Keratinocyte (primary cell): ENCODE measurements around the gene GREB1. TPM values are rescaled to one million over a fixed set of nuclear protein-coding genes. Genes with fewer than 3 reads are reported as not detected.

ENCODE experiments used
- DNase-seq: peaks from one replicate; pipeline ENCODE4 v3.0.0-alpha.2; 2011; ENCODE audit warnings: low read depth, missing footprints, low spot score
- FAIRE-seq: peaks from 2 replicates; lab custom pipeline; 2011; peaks lifted over from hg19 to GRCh38; lab: Jason Lieb, UNC
- H2AFZ ChIP-seq: 2 replicates; pipeline ENCODE4 v1.6.0; 2012; ENCODE audit warnings: low read length, control low read depth, inconsistent platforms; ENCODE audit not compliant: control insufficient read depth
- H3K27ac ChIP-seq: 2 replicates; pipeline ENCODE4 v1.5.1; 2011; ENCODE audit warnings: low read length; ENCODE audit not compliant: control insufficient read depth, insufficient read depth
- H3K27me3 ChIP-seq: 3 replicates; pipeline ENCODE4 v1.6.0; 2011; ENCODE audit warnings: low read length; ENCODE audit not compliant: control insufficient read depth, insufficient read depth; ENCODE audit errors: extremely low read depth
- H3K36me3 ChIP-seq, 2 experiments: 2 replicates in 1 of 2; 3 replicates in 1 of 2; pipeline ENCODE4 v1.5.1; 2011; ENCODE audit warnings: low read length in 2 of 2, mild to moderate bottlenecking in 1 of 2; ENCODE audit not compliant: control insufficient read depth in 2 of 2, insufficient read depth in 2 of 2; ENCODE audit errors: extremely low read depth in 1 of 2
- H3K4me1 ChIP-seq: 3 replicates; pipeline ENCODE4 v1.5.1; 2011; ENCODE audit warnings: low read length; ENCODE audit not compliant: control insufficient read depth, insufficient read depth; ENCODE audit errors: extremely low read depth
- H3K4me2 ChIP-seq: 3 replicates; pipeline ENCODE4 v1.6.0; 2011; ENCODE audit warnings: low read depth, low read length; ENCODE audit not compliant: control insufficient read depth, insufficient read depth; ENCODE audit errors: extremely low read depth
- H3K4me3 ChIP-seq, 3 experiments: fragments of 200-600 bp in 1 of 3; sonication (generic) in 1 of 3; 2 replicates in 2 of 3; 3 replicates in 1 of 3; pipeline ENCODE4 v1.5.1; 2011 to 2016; ENCODE audit warnings: low read length in 3 of 3, mild to moderate bottlenecking in 3 of 3, control low read depth in 2 of 3, inconsistent platforms in 1 of 3, low read depth in 1 of 3, mixed read lengths in 1 of 3, mixed run types in 1 of 3, moderate library complexity in 1 of 3; ENCODE audit not compliant: control insufficient read depth in 2 of 3, insufficient read depth in 2 of 3; ENCODE audit errors: extremely low read depth in 1 of 3
- H3K79me2 ChIP-seq: 2 replicates; pipeline ENCODE4 v1.6.0; 2012; ENCODE audit warnings: low read length; ENCODE audit not compliant: control insufficient read depth, insufficient read depth
- H3K9ac ChIP-seq: 3 replicates; pipeline ENCODE4 v1.6.0; 2011; ENCODE audit warnings: low read length; ENCODE audit not compliant: control insufficient read depth, insufficient read depth; ENCODE audit errors: extremely low read depth
- H3K9me1 ChIP-seq: 3 replicates; pipeline ENCODE4 v1.6.0; 2011; ENCODE audit warnings: low read length; ENCODE audit not compliant: control insufficient read depth, insufficient read depth; ENCODE audit errors: extremely low read depth
- H3K9me3 ChIP-seq: 2 replicates; pipeline ENCODE4 v1.5.1; 2012; ENCODE audit warnings: low read depth, low read length; ENCODE audit not compliant: control insufficient read depth
- H4K20me1 ChIP-seq: 3 replicates; pipeline ENCODE4 v1.6.0; 2011; ENCODE audit warnings: low read length; ENCODE audit not compliant: control insufficient read depth, insufficient read depth; ENCODE audit errors: extremely low read depth
- CTCF ChIP-seq, 3 experiments: IDR thresholded peaks in 1 of 3; conservative IDR thresholded peaks in 1 of 3; optimal IDR thresholded peaks in 1 of 3; 2 replicates in 2 of 3; 3 replicates in 1 of 3; pipeline versions ENCODE3 to v1.5.1; 2011; ENCODE audit warnings: low read length in 3 of 3, mild to moderate bottlenecking in 3 of 3, moderate library complexity in 2 of 3, control low read depth in 1 of 3, inconsistent platforms in 1 of 3; ENCODE audit not compliant: insufficient read depth in 2 of 3; ENCODE audit errors: extremely low read depth in 1 of 3
- EZH2 ChIP-seq: IDR thresholded peaks from one replicate; pipeline ENCODE4 v1.6.1; 2012; ENCODE audit warnings: inconsistent platforms, mild to moderate bottlenecking, low read length, moderate library complexity
- dilution Hi-C: fragments of 300-500 bp; cut with MboI; formaldehyde crosslinking; loops from one replicate; pipeline ENCODE4 v1.7.0; 2020; ENCODE audit warnings: low sequenced_read_pairs; ENCODE audit not compliant: extremely low pct_ligation_motif_present
- polyA plus RNA-seq, 5 experiments: library from polyadenylated mRNA; depleted of rRNA in 3 of 5; stranded (reverse) in 3 of 5; stranded (forward) in 1 of 5; unstranded in 1 of 5; fragments of >200 nt; gene quantifications; 1 replicate in 1 of 5; 2 replicates in 3 of 5; 3 replicates in 1 of 5; pipeline versions ENCODE4 v1.2.1 to v1.2.3, GENCODE V29; 2011 to 2012; ENCODE audit warnings: missing spikeins in 2 of 5, low read depth in 1 of 5, low replicate concordance in 1 of 5

The GREB1 gene
- polyA plus RNA-seq, 1 donor (not counting 4 experiments of a cell fraction or from before 2014, with no cell fraction given): 0.13 TPM

DNA sequence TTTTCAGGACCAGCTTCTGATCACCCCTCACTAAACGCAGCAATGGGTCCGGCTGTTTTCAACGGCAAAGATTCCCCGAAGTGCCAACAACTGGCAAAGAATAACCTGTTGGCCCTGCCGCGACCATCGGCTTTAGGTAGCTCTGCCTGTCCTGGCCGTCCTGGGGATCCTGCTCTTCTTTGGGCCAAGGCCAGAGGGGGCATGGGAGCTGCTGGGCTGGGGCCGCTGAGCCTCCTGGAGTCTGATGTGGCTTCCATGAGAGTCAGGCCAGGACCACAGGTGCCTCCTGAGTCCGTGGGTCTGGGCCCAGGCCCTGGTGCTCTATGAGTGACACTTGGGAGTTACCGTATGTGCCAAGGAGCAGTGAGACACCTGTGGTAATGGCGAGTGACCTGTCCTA lies 46.9 kb downstream of the GREB1 start:
- DNase-seq: no peak
- Histone ChIP-seq H3K79me2 (no peaks in the 10 kb centered on the region), H3K27ac (no peak overlapping the region), H3K9ac (no peak overlapping the region), H3K27me3 (peaks cover 20% of the 10 kb centered on the region), H3K9me3 (no peaks in the 10 kb centered on the region), H4K20me1 (no peaks in the 10 kb centered on the region), H3K4me3 (no peak overlapping the region), H3K36me3 (no peaks in the 10 kb centered on the region), H3K4me2 (no peak overlapping the region), H3K4me1 (no peaks in the 10 kb centered on the region), H2AFZ (no peak overlapping the region), H3K9me1 (no peaks in the 10 kb centered on the region)
- dilution Hi-C loops: no loop called here
- no peak for FAIRE-seq
- TF ChIP-seq CTCF (optimal IDR thresholded peaks at IDR 0.05 in 1 of 3, IDR thresholded peaks at IDR 0.05 in 1 of 3, conservative IDR thresholded peaks at IDR 0.05 in 1 of 3; ENCODE audit: extremely low read depth in 1 of 3, insufficient read depth in 2 of 3, low read length in 3 of 3) (no peak), EZH2 (no peak)

DNA sequence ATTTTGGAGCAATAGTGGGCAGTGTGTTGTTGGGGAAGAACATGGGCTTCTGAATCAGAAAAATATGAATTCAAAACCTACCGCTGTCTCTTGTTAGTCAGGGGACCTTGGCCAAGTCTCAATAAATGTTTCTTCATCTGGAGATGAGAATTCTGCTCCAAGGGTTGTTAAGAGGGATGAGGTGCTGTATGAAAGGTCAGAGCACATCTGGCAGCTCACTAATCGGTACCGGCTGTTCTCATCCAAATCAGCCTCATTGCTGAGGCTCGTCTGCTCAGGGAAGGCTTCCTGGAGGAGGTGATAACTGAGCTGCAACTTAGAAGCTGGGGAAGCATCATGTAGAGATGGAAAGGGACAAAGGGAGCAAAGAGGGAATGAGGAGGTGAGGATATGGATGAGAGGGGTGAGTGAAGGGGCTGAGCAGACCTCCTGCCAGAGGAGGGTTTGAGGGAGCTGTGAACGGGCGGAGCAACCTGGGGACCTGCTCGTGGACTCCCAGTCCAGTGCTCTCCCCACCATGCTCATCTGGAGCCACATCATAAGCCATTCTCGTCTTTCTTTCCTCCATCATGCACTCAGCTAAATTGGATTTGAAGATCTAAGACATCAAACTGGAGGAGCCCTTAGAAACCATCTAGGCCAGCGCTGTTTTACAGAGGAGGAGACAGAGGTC lies 47.4 kb downstream of the GREB1 start:
- FAIRE-seq (no peak), DNase-seq (no peak)
- H3K27ac ChIP-seq: no peak overlapping the region
- no peak overlapping the region for H2AFZ ChIP-seq
- no peaks in the 10 kb centered on the region for H3K4me1 ChIP-seq
- H3K4me2 ChIP-seq: no peak overlapping the region
- H3K9ac ChIP-seq: no peak overlapping the region
- peaks cover 20% of the 10 kb centered on the region for H3K27me3 ChIP-seq
- no peaks in the 10 kb centered on the region for H3K9me3 ChIP-seq
- TF ChIP-seq EZH2 (no peak), CTCF (optimal IDR thresholded peaks at IDR 0.05 in 1 of 3, IDR thresholded peaks at IDR 0.05 in 1 of 3, conservative IDR thresholded peaks at IDR 0.05 in 1 of 3; ENCODE audit: extremely low read depth in 1 of 3, insufficient read depth in 2 of 3, low read length in 3 of 3) (no peak)
- no peaks in the 10 kb centered on the region for H3K9me1 ChIP-seq
- dilution Hi-C loops: no loop called here
- H3K36me3 ChIP-seq: no peaks in the 10 kb centered on the region
- no peaks in the 10 kb centered on the region for H4K20me1 ChIP-seq
- no peaks in the 10 kb centered on the region for H3K79me2 ChIP-seq
- H3K4me3 ChIP-seq: no peak overlapping the region
